ENCODE results near the gene RBMXL2. TPM values are rescaled to one million over a fixed set of nuclear protein-coding genes. Genes with fewer than 3 reads are reported as not detected.
A peak's percentile ranks its signal among the peaks of the same experiment; 100 is the strongest.

RBMXL2 gene
- polyA plus RNA-seq (ENCODE audit: insufficient read length), result not detected

DNA sequence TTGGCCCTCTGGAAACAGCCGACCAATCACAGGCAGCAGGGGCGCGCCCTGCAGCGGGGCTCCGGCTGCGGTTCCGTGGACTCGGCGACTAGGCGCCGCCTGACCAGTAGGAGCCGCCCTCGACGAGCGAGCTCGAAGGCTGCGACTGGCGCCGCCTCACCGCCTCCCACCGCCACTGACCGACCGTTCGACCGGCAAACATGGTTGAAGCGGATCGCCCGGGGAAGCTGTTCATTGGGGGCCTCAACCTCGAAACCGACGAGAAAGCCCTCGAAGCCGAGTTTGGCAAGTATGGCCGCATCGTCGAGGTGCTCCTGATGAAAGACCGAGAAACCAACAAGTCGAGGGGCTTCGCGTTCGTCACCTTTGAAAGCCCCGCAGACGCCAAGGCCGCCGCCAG is at the start of gene RBMXL2:
TSS of gene RBMXL2 (plus strand) at position 78 of the 400 bp plus-strand sequence. CDS start at position 201, 123 bp downstream.
- DNase-seq, result no peak

DNA sequence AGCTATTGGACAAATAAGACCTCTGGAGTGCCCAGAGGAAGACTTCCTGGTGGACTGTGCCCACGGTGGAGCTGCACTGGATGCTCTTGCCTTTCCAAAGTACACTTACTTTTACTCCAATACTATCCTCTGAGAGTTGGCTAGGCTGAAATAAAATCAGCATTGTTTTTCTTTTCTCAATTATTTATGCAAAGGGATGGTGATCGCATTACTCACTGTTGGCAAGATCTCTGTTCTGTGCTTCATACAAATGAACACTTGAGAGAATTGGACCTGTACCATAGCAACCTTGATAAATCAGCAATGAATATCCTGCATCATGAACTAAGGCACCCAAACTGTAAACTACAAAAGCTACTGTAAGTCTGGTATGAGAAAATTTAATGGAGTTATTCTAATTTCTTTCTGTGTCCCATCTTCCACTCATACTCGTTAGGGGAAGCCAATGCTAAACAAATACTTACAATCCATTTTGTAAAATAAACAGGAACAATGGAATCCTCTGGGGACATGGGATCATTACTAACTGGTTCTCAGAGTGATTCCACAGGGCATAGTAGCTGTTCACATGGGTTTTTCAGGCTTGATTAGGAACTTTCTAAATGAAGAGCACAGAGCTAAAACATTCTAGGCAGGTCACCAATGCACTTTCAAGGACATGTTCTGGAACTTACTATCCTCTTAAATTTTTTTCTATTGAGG is 42.2 kb upstream of the RBMXL2 start:
- no peak for DNase-seq

DNA sequence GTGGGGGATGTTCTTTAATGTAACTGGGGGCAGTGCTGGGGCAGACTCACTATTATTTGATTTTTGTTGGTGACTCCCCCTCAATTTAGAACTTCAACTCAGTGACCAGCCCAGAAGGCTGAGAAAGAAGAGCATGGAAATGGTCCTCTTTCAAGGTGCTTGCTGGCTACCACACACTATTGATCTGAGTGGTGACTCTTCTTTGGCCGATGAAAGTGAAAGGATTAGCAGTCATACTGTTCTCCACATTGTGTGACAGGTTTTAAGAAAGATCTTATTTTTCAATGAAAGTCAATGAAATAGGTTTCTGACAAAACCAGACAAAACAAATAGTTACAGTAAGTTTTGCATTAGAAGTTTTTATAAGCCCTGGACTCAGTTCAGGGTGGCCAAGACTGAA is 38.6 kb upstream of the RBMXL2 start:
- DNase-seq, result no peak

DNA sequence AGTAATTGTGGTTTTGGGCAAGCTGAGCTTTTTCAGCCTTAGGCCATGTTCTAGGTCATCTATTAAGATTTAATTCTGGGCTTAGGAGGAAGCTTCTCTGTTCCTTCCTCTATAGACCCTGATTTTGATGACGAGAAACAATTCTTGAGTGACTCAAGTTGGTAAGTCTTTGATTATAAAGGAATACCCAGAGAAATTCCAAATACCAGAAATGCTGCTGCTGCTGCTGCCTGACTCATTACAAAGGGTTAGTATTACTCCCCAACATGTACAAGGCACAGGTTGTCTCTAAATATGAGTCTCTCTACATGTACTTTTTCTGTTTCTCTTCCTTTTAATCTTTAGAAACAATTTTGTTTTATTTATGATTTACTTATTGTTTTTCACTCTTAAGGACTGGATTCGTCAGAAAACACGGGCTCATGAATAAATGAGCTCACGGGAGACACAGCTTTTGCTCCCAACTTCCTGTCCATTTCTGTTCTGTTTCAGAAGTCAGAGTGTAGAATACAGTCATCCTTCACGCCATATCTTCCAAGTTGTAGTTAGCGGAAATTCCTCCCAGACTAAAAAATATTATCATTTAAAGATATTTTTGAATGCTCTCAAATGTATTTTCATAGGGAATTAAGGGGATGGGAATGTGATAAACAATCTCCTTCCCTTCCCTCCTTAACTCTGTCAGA is 31.8 kb upstream of the RBMXL2 start:
- no peak for DNase-seq

DNA sequence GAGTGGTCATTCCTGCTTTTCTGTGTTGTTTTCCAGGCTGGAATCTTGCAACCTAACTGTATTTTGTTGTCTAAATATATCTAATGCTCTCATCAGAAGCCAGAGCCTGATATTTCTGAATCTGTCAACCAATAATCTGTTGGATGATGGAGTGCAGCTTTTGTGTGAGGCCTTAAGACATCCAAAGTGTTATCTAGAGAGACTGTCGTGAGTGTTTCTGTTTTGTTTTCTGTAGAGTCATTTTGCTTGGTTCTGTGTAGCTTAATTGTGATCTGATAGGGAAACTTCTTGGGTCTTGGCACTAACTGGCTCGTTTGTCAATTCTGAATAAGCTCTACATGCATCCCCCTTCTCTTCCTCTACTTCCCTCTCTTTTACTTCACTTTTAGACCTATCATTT is 31.2 kb upstream of the RBMXL2 start:
- DNase-seq, result no peak

DNA sequence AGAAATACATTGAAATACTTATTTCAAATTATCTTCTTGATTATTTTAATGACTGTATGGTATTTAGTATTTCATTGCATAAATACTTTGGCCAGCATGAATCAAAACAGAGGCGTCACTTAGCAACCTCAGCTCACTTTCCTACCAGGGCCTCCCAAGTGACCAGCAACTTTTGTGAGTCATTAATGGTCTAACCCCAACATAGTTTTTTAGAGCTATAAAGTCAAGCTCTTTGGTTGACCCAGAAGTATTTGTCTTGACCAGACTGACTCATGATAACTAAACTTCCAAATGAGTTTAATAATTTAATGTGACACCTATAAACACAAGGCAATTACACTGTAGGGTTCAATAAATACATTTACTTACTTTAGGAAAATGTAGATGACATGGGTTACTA is 27.9 kb upstream of the RBMXL2 start:
- DNase-seq, result no peak

DNA sequence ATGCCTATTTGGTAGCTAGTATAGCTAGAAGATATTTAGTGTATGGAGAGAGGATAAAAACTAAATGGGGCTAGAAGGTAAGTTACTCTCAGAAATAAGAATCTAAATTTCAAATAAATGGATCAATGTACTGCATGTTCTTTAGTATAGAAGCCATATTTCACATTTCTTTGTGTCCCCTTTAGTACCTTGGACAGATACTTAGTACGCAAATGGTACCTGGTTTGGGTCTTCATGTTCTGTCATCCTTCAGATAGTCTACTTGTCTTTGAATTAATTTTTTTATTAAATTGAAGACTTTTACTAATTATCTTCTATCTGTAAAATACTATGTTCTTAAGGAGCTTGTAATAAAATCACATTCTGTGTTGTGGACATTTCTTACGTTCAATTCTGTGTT is 26.3 kb upstream of the RBMXL2 start:
- DNase-seq, result no peak

DNA sequence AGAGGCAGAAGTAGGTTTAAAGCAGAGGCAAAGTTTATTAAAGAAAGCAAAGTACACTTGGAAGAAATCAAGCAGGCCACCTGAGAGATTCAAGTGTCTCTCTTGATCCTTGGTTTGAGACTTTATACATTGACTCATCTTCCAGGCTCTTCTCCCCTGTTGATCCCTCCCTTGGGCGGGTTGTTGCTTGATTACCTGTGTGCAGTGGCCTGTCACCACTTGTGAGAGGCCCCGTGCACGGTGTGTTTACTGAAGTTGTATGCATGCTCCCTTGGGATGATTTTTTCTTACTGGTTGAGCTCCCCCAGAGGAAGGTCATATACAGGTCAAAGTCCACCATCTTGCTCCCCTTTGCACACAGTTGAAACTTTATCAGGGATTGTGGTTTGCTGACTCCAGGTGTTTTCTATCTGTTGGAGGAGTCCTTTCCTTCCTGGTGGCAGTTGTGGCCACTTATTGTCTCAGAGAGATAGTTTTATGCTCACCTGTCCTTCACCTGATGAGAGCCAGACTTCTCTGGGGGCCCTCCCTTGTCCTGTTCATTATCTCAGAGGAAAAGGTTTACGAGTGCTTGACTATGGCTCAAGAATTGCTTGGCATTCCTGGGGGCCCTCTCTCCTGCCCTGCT is 16.3 kb upstream of the RBMXL2 start:
- no peak for DNase-seq

DNA sequence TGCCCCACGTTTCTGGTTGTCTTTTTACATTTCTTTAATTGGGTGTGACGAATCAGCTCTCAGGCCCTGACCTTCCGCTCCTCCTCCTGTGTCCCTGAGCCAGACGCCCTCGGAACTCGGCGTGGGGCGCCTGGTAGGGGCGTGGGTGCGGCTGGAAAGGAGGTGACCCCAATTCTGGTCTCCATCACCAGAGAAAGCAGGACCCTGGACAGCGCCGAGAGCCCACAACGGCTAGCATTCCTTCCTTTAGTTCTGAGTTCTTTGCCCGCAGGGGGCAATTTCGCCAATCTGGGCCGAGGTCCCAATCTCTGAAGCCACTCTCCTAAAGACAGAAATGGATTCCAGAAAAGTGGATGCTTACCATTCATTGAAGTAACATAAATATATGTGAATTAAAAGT is 11.7 kb upstream of the RBMXL2 start:
- DNase-seq, result no peak

DNA sequence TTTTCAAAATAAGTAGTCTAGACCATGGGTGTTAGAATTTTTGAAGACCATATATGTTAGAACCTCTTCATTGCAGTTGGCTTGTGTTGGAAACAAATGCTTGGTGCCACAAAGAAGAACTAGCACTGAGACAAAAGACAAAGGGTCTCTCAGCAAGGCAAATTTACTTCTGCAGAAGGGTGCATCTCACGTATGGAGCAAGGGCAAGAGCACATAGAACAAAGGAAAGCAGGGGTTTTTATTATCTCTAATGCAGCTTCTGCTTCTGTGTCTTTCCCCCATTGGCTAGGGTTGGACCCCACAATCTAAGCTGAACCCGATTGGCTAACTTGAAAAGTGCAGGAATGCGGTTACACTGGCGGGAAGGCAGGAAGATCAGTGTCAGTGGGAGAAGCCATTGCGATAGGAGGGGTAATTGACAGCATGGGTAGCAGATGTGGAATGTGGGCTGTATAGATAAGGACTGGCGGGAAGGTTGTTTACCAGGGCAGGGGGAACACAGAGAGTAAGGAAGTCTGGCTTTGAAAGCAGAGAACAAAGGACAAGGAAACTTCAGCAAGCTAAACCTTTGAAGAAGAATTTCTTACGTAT is 9.2 kb upstream of the RBMXL2 start:
- DNase-seq, result no peak

DNA sequence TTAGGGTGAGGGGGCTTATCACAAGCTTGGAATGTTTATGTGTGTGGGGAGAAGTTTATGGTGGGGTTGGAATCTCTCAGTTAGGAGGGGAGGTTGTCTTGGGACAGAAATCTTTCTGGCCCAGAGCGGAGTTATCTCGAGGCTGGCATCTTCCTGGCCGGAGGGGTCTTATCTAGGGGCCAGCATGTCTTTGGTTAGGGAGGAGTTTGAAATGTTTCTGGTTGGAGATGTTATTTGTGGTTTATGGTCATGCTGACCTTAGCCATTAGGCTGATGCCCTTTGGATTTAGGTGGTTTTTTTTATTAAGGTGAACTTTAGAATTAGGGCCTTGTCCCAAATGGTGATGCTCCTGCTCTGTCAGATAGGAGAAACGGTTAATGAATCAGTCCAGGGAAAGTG is 7.9 kb upstream of the RBMXL2 start:
- no peak for DNase-seq

DNA sequence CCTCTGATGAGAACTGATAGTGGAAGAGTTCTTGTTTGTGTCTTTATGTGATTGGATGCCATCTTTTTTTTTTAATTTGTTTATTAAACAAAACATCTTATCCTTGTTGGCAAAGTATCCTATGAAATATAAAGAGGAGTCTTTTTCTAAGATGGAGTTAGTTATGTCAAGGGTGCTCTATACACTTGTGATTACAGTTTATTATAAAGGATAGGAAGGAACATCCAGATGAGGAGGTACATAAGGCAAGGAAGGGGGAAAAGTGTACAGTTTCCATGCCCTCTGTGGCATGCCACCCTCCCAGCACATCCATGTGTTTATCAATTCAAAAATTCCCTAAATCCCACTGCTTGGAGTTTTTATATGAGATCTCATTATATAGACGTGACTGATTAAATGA is 7.4 kb upstream of the RBMXL2 start:
- no peak for DNase-seq

DNA sequence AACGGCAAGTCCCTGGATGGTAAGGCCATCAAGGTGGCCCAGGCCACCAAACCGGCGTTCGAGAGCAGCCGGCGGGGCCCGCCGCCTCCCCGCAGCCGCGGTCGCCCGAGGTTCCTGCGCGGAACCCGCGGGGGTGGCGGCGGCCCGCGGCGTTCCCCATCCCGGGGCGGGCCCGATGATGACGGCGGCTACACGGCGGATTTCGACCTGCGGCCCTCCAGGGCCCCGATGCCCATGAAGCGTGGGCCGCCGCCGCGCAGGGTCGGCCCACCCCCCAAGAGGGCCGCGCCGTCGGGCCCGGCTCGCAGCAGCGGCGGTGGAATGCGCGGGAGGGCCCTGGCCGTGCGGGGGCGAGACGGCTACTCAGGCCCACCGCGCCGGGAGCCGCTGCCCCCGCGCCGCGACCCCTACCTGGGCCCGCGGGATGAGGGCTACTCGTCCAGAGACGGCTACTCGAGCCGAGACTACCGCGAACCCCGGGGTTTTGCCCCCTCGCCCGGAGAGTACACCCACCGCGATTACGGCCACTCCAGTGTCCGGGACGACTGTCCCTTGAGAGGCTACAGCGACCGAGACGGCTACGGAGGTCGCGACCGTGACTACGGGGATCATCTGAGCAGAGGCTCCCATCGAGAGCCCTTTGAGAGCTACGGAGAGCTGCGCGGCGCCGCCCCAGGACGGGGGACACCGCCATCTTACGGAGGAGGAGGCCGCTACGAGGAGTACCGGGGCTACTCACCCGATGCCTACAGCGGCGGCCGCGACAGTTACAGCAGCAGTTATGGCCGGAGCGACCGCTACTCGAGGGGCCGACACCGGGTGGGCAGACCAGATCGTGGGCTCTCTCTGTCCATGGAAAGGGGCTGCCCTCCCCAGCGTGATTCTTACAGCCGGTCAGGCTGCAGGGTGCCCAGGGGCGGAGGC is 792 bp downstream of the RBMXL2 start:
- DNase-seq, result no peak

DNA sequence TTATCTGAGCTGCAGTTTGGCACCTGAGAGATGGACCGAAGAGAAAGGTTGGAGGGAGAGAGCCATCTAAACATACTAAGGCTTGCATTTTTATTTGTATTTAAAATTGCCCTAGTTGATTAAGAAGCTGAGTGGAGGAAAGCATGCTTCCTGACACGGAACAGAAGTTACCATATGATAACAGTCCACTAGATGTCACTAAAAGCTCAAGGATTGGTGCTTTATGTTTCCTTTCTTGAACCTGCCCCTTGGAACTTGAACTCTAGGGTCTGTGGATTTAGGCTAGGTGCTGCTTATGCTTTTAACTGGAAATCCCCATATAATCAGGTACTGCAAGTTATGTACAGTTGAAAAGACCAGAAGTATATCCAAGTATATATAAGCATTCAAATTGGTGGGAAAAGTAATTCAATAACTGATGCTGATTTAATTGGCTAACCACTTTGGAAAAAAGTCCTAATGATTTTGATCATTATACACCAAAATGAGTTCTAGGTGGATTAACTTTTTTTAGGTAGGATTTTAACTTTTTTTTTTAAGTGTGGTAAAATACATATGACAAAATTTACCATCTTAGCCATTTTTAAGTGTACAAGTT is 9.5 kb downstream of the RBMXL2 start:
- DNase-seq, result peak; percentile 29

DNA sequence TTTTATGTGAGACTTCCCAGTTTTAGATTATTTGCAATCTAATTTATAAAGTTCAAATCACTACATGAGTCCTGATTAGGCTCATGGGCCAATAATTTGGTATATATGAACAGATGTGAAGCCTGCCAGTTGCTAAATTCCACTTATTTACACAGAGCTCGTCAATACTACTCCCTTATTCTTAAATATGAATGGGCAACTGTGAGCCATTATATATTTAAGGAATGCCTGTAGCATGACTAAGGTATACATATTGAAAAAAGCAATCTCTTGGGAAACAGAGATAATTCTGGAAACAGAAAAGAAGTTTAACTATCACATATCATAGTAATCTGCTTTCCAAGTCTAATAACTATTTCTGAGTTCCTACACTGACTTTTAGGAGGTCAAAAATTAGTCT is 27.0 kb downstream of the RBMXL2 start:
- no peak for DNase-seq

DNA sequence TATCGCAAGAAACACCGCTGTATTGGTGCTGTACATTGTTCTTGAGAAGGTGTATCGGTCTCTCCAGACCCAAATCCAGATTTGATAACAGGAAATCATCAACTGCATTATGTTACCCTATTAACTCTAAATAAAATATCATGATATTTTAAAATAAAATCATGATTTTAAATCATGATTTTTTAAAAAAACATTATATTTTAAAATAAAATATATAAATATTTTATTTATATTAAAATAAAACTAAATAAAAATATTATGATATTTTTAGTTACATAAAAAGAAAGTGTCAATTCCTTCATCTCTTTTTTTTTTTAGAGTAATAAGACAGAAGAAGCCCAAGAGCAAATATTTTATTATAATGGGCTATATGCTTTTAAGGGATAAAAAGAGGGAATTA is 27.6 kb downstream of the RBMXL2 start:
- DNase-seq, result no peak

DNA sequence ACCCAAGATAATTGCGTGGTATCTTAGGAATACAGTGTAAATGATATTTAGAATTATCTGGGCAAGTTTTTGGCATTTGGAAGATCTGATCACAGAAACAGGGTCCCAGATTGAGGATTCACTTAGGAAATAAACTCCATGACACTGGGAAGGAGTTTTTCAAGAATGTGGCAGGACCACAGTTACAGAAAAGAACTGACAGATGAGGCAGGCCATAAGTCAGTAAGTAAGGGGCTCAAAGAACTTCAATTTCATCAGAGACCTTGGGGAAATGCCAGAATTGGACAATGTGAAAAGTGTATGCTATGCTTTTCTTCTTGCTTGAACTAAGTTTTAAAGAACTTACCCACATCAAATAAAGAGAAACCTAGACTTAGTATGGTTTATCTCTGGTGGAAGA is 49.3 kb downstream of the RBMXL2 start:
- DNase-seq, result no peak

Other genes with a start within 250 kb of the RBMXL2 start
- not detected for gene OR10A5, start 243.3 kb upstream of the RBMXL2 start, polyA plus RNA-seq (ENCODE audit: insufficient read length)
- not detected for gene OR10A2, start 225.9 kb upstream of the RBMXL2 start, polyA plus RNA-seq (ENCODE audit: insufficient read length)
- gene OR10A4, start 212.4 kb upstream of the RBMXL2 start, polyA plus RNA-seq (ENCODE audit: insufficient read length), result not detected
- gene OR2D2, start 196.5 kb upstream of the RBMXL2 start, polyA plus RNA-seq (ENCODE audit: insufficient read length), result not detected
- not detected for gene OR2D3, start 168.0 kb upstream of the RBMXL2 start, polyA plus RNA-seq (ENCODE audit: insufficient read length)
- gene ZNF215, start 162.6 kb upstream of the RBMXL2 start, polyA plus RNA-seq (ENCODE audit: insufficient read length), result 0.53 TPM
- 1.5 TPM for gene ZNF214, start 68.7 kb upstream of the RBMXL2 start, polyA plus RNA-seq (ENCODE audit: insufficient read length)
- not detected for gene NLRP14, start 68.5 kb upstream of the RBMXL2 start, polyA plus RNA-seq (ENCODE audit: insufficient read length)
- 0.27 TPM for gene SYT9, start 162.9 kb downstream of the RBMXL2 start, polyA plus RNA-seq (ENCODE audit: insufficient read length)

All from hindlimb muscle (tissue), 1 donor.